Neuronal stem cell (in vitro differentiated cells): ENCODE data around the gene OR1N1.
"Not testable (repeated sequence)": the region's sequence is repeated elsewhere in the genome, so short reads cannot be mapped to it uniquely, and the experiment has no call there.

Experiments used
- DNase-seq: peaks from one replicate; pipeline ENCODE4 v3.0.0-alpha.2; 2013; ENCODE audit warnings: low spot score
- H2AFZ ChIP-seq: one replicate; pipeline ENCODE4 v1.6.1; 2013; ENCODE audit warnings: mild to moderate bottlenecking, low read length, inconsistent platforms
- H2AK5ac ChIP-seq: 2 replicates; pipeline ENCODE4 v1.6.1; 2013; ENCODE audit warnings: low read depth, mild to moderate bottlenecking, inconsistent platforms, low read length, moderate library complexity, mixed read lengths
- H2BK120ac ChIP-seq: 2 replicates; pipeline ENCODE4 v1.6.1; 2013; ENCODE audit warnings: low read depth, mild to moderate bottlenecking, inconsistent platforms, low read length, moderate library complexity, mixed read lengths
- H2BK12ac ChIP-seq: one replicate; pipeline ENCODE4 v1.6.1; 2013; ENCODE audit warnings: low read length, inconsistent platforms
- H2BK15ac ChIP-seq: 2 replicates; pipeline ENCODE4 v1.6.1; 2013; ENCODE audit warnings: mild to moderate bottlenecking, low read length, inconsistent platforms, mixed read lengths
- H2BK5ac ChIP-seq: one replicate; pipeline ENCODE4 v1.6.1; 2013; ENCODE audit warnings: inconsistent platforms, mild to moderate bottlenecking, low read length, moderate library complexity
- H3K14ac ChIP-seq: one replicate; pipeline ENCODE4 v1.6.1; 2013; ENCODE audit warnings: low read length, inconsistent platforms
- H3K18ac ChIP-seq: 2 replicates; pipeline ENCODE4 v1.6.1; 2013; ENCODE audit warnings: low read length, inconsistent platforms
- H3K23ac ChIP-seq: 2 replicates; pipeline ENCODE4 v1.6.1; 2013; ENCODE audit warnings: low read depth, mild to moderate bottlenecking, mixed read lengths, low read length, inconsistent platforms; ENCODE audit not compliant: poor library complexity
- H3K27ac ChIP-seq: replicated peaks from 3 replicates; pipeline ENCODE4 v1.5.1; 2013; ENCODE audit warnings: low read length, inconsistent platforms
- H3K27me3 ChIP-seq, 3 experiments: 2 replicates each; pipeline ENCODE4 v1.6.1; 2013; ENCODE audit warnings: low read length in 3 of 3, mild to moderate bottlenecking in 2 of 3, inconsistent platforms in 1 of 3, low read depth in 1 of 3, mixed read lengths in 1 of 3, moderate library complexity in 1 of 3; ENCODE audit not compliant: control insufficient read depth in 3 of 3, insufficient read depth in 3 of 3
- H3K36me3 ChIP-seq, 2 donors: replicated peaks in 1 of 2; 2 replicates each; pipeline ENCODE4 v1.6.1; 2013; ENCODE audit warnings: low read length in 2 of 2; ENCODE audit not compliant: control insufficient read depth in 2 of 2, insufficient read depth in 2 of 2
- H3K4ac ChIP-seq: 2 replicates; pipeline ENCODE4 v1.6.1; 2013; ENCODE audit warnings: inconsistent platforms, mild to moderate bottlenecking, low read length, moderate library complexity
- H3K4me1 ChIP-seq, 2 donors: 1 replicate in 1 of 2; 2 replicates in 1 of 2; pipeline ENCODE4 v1.6.1; 2013; ENCODE audit warnings: low read length in 2 of 2, low read depth in 1 of 2; ENCODE audit not compliant: control insufficient read depth in 2 of 2, insufficient read depth in 1 of 2
- H3K4me2 ChIP-seq: one replicate; pipeline ENCODE4 v1.6.1; 2013; ENCODE audit warnings: mild to moderate bottlenecking, low read length, inconsistent platforms; ENCODE audit not compliant: insufficient read depth, poor library complexity, severe bottlenecking
- H3K4me3 ChIP-seq, 2 donors: 2 replicates each; pipeline ENCODE4 v1.5.1; 2013; ENCODE audit warnings: low read length in 2 of 2, mild to moderate bottlenecking in 2 of 2, inconsistent platforms in 1 of 2, moderate library complexity in 1 of 2
- H3K79me1 ChIP-seq: one replicate; pipeline ENCODE4 v1.6.1; 2013; ENCODE audit warnings: low read depth, mild to moderate bottlenecking, inconsistent platforms, low read length, moderate library complexity
- H3K9ac ChIP-seq: one replicate; pipeline ENCODE4 v1.6.1; 2013; ENCODE audit warnings: mild to moderate bottlenecking, low read depth, low read length, inconsistent platforms; ENCODE audit not compliant: poor library complexity
- H3K9me3 ChIP-seq, 2 donors: replicated peaks in 1 of 2; 2 replicates each; pipeline versions ENCODE3 to v1.6.1; 2013; ENCODE audit warnings: low read length in 2 of 2, mild to moderate bottlenecking in 2 of 2, inconsistent platforms in 1 of 2, low read depth in 1 of 2, mixed read lengths in 1 of 2, moderate library complexity in 1 of 2; ENCODE audit not compliant: control insufficient read depth in 2 of 2, insufficient read depth in 1 of 2
- H4K8ac ChIP-seq: one replicate; pipeline ENCODE4 v1.6.1; 2013; ENCODE audit warnings: low read depth, mild to moderate bottlenecking, inconsistent platforms, low read length, moderate library complexity
- H4K91ac ChIP-seq: one replicate; pipeline ENCODE4 v1.6.1; 2013; ENCODE audit warnings: low read length, low read depth, mild to moderate bottlenecking, inconsistent platforms; ENCODE audit not compliant: poor library complexity
- WGBS, 2 donors: extraction: QIAGEN DNeasy Blood & Tissue Kit; methylation state at CpG; one replicate each; pipeline ENCODE4 v1.1.7; 2013; ENCODE audit warnings: missing lambda C conversion rate in 2 of 2, mixed read lengths in 1 of 2; ENCODE audit not compliant: insufficient read length in 2 of 2, insufficient replicate concordance in 1 of 2; ENCODE audit errors: extremely low coverage in 2 of 2; 5-methylcytosine and 5-hydroxymethylcytosine counted together

The OR1N1 gene

GRCh38 chr9:122538757-122539156 is 11.7 kb upstream of the OR1N1 start:
- H2BK15ac ChIP-seq: no peak overlapping the region
- no peak overlapping the region for H4K91ac ChIP-seq
- no peak overlapping the region for H3K14ac ChIP-seq
- no peak overlapping the region for H3K4me2 ChIP-seq
- no CpG with 5 or more reads among the region's 2 CpGs for WGBS, 2 donors
- no peaks in the 10 kb centered on the region for H3K36me3 ChIP-seq
- H3K18ac ChIP-seq: no peak overlapping the region
- DNase-seq: no peak
- H2BK5ac ChIP-seq: no peak overlapping the region
- no peak overlapping the region for H2BK12ac ChIP-seq
- peaks cover 0 to 2% of the 10 kb centered on the region in 2 donors for H3K9me3 ChIP-seq
- H2AK5ac ChIP-seq: no peak overlapping the region
- H3K9ac ChIP-seq: no peak overlapping the region
- H3K79me1 ChIP-seq: no peaks in the 10 kb centered on the region
- H3K27me3 ChIP-seq: no peaks in the 10 kb centered on the region
- no peak overlapping the region for H2AFZ ChIP-seq
- H3K23ac ChIP-seq: no peak overlapping the region
- no peak overlapping the region for H2BK120ac ChIP-seq
- H3K4me3 ChIP-seq: no peak overlapping the region
- H3K27ac ChIP-seq: no peak overlapping the region
- H3K4me1 ChIP-seq: no peaks in the 10 kb centered on the region
- no peak overlapping the region for H4K8ac ChIP-seq
- no peak overlapping the region for H3K4ac ChIP-seq

GRCh38 chr9:122537066-122537465 is 10.0 kb upstream of the OR1N1 start:
- not testable (repeated sequence) for H3K4me3 ChIP-seq, H4K8ac ChIP-seq, H2AFZ ChIP-seq, DNase-seq, H3K4me2 ChIP-seq, H2BK15ac ChIP-seq, H2BK12ac ChIP-seq, H2BK5ac ChIP-seq, H3K18ac ChIP-seq, H3K27ac ChIP-seq, H3K4me1 ChIP-seq, H3K36me3 ChIP-seq, H3K23ac ChIP-seq, H3K4ac ChIP-seq, H2AK5ac ChIP-seq, H4K91ac ChIP-seq, H3K9ac ChIP-seq, H3K27me3 ChIP-seq, H2BK120ac ChIP-seq, H3K79me1 ChIP-seq, H3K9me3 ChIP-seq, H3K14ac ChIP-seq
- no CpG with 5 or more reads among the region's 7 CpGs for WGBS, 2 donors

GRCh38 chr9:122536134-122536533 is 9.0 kb upstream of the OR1N1 start:
- Histone ChIP-seq H2BK5ac (no peak overlapping the region), H3K36me3 (no peaks in the 10 kb centered on the region), H3K79me1 (no peaks in the 10 kb centered on the region), H2BK12ac (no peak overlapping the region), H3K4ac (no peak overlapping the region), H2AK5ac (no peak overlapping the region), H3K23ac (no peak overlapping the region), H3K27me3 (no peaks in the 10 kb centered on the region), H4K8ac (no peak overlapping the region), H3K9me3 (peaks cover 0 to 2% of the 10 kb centered on the region in 2 donors), H4K91ac (no peak overlapping the region), H3K4me1 (no peaks in the 10 kb centered on the region), H2BK15ac (no peak overlapping the region), H2BK120ac (no peak overlapping the region), H3K14ac (no peak overlapping the region), H3K18ac (no peak overlapping the region), H3K4me2 (no peak overlapping the region), H3K4me3 (no peak overlapping the region), H3K9ac (no peak overlapping the region), H2AFZ (no peak overlapping the region), H3K27ac (no peak overlapping the region)
- no CpG with 5 or more reads among the region's 1 CpG for WGBS, 2 donors
- DNase-seq: no peak

- peaks cover 0 to 12% of the 10 kb centered on the region in 2 donors for H3K9me3 ChIP-seq
- H3K4ac ChIP-seq, DNase-seq, H3K4me3 ChIP-seq, H3K27ac ChIP-seq, H4K8ac ChIP-seq, H2BK5ac ChIP-seq, H3K79me1 ChIP-seq, H3K4me2 ChIP-seq, H3K4me1 ChIP-seq, H3K14ac ChIP-seq, H2BK120ac ChIP-seq, H3K9ac ChIP-seq, H2AK5ac ChIP-seq, H4K91ac ChIP-seq, H3K23ac ChIP-seq, H2BK15ac ChIP-seq, H2AFZ ChIP-seq, H2BK12ac ChIP-seq, H3K18ac ChIP-seq, H3K36me3 ChIP-seq: not testable (repeated sequence)
- no CpG with 5 or more reads among the region's 4 CpGs for WGBS, 2 donors
- H3K27me3 ChIP-seq: peaks cover 0 to 19% (median 0%) of the 10 kb centered on the region in 3 experiments
Observed at GRCh38 chr9:122531157-122531556, 4.1 kb upstream of the OR1N1 start.
